ENCODE measurements around the gene MIGA2.
A peak's percentile ranks its signal among the peaks of the same experiment; 100 is the strongest.
"Not testable (repeated sequence)": the region's sequence is repeated elsewhere in the genome, so short reads cannot be mapped to it uniquely, and the experiment has no call there.

Gene MIGA2

DNA sequence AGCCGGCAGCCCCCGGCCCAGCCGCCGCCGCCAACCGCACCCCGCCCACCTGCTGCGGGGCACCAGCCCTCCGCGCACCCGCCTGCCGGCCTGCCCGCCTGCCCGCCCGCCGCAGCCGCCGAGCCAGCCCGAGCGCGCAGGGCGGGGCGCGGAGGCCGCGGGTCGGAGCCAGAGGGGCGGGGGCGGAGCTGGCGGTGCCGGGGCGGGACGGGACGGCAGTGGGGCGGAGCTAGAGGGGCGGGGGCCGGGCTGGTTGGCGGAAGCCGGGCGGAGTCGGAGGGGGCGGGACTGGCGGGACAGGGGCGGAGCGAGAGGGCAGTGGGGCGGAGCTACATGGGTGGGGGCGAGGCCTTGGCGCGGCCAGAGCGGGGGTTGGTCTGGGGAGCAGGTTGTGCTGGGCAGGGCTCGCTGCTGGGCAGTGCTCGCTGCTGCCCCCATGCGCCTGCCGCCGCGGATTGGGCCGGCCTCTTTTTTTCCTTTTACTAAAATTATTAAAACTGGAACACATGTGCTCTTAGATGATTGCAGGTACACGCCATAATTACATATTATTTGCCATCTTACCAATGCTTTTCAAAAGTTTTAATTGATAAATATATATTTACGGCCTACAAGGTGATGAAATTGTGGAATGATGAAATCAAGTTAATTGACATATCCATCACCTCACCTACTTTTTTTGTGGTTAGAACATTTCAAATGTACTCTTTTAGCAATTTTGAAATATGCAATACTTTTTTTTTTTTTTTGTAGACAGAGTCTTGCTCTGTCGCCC is 8.0 kb upstream of the MIGA2 start, which contains the start of gene SH3GLB2:
Gene SH3GLB2, minus strand, starts transcription at position 140 of the 775 bp plus-strand sequence. CDS start 177 bp downstream, outside the sequence.
- TF ChIP-seq, protein P1, sequence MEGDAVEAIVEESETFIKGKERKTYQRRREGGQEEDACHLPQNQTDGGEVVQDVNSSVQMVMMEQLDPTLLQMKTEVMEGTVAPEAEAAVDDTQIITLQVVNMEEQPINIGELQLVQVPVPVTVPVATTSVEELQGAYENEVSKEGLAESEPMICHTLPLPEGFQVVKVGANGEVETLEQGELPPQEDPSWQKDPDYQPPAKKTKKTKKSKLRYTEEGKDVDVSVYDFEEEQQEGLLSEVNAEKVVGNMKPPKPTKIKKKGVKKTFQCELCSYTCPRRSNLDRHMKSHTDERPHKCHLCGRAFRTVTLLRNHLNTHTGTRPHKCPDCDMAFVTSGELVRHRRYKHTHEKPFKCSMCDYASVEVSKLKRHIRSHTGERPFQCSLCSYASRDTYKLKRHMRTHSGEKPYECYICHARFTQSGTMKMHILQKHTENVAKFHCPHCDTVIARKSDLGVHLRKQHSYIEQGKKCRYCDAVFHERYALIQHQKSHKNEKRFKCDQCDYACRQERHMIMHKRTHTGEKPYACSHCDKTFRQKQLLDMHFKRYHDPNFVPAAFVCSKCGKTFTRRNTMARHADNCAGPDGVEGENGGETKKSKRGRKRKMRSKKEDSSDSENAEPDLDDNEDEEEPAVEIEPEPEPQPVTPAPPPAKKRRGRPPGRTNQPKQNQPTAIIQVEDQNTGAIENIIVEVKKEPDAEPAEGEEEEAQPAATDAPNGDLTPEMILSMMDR (conservative IDR thresholded peaks at IDR 0.05; ENCODE audit: low read length), result peak; percentile 74
- peak; percentile 93 for DNase-seq (ENCODE audit: low read depth)
- H3K4me3 ChIP-seq (ENCODE audit: low read length), result peak within 1 kb of the TSS; percentile 79

DNA sequence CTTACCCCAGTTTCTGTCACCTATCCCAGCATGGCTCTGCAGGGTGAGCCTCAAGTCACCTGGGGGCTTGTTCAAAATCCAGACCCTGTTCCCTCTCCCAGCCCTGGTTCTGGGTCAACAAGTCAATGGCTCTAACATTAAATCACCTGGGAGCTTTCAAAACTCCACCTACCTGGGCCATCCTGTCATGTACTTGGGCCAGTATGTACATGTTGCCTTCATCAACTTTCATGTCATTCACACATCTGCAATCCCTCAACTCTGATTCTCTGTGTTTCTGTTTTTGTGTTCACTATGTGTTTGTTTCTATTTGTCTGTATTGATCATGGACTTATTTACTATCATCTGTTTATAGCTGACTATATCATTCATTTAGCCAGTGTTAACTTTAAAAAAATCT is 6.2 kb upstream of the MIGA2 start:
- TF ChIP-seq, protein P1 (conservative IDR thresholded peaks at IDR 0.05; ENCODE audit: low read length), result no peak
- no peak for DNase-seq (ENCODE audit: low read depth)
- H3K4me3 ChIP-seq (ENCODE audit: low read length), result no peak overlapping the region

DNA sequence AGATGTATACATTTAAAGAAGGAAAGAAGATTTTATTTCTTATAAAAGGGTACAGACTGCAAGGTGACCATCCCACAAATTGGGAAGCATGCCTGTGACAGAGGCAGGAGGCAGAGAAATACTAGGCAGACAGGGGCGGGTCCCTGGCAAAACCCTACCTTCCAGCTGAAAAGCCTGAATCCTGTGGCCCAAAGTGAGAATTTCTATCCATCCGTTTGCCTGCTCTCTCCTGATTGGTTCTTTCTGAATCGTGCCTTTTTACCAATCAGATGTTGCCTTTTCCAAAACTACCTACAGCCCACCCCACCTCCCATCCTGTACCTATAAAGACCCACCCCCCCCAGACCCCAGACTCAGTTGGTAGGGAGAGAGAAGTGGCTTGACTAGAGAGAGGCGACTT is 4.9 kb upstream of the MIGA2 start:
- no peak for DNase-seq (ENCODE audit: low read depth)
- H3K4me3 ChIP-seq (ENCODE audit: low read length), result no peak overlapping the region
- TF ChIP-seq, protein P1 (conservative IDR thresholded peaks at IDR 0.05; ENCODE audit: low read length), result no peak

DNA sequence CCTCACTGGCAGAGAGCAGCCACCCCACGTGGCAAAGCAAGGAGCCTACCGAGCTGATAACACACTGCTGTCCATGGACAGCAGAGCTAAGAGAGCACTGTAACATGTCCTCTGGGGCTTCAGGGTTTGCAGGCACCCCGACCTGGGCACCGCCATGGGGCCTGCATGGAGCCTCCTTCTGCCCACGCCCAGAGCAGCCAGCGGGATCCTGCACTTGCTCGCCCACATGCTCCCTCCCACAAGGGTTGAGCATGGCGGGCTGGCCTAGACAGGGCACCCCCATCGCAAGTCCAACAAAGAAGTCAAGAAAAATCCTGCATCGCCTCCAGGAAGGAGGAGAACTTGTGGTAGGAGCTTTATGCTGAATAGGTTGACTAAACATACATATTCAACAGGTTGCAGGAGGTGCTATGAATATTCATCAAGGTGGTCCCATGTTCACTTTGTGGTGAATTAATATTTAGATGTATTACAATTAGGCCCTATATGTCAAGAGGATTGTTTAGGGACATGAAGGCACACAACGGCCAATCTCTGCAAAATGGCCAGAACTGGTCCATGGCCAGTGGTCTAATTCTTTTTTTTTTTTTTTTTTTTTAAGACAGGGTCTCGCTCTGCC is 3.8 kb upstream of the MIGA2 start:
- TF ChIP-seq, protein P1 (conservative IDR thresholded peaks at IDR 0.05; ENCODE audit: low read length), result no peak
- no peak overlapping the region for H3K4me3 ChIP-seq (ENCODE audit: low read length)
- DNase-seq (ENCODE audit: low read depth), result no peak

DNA sequence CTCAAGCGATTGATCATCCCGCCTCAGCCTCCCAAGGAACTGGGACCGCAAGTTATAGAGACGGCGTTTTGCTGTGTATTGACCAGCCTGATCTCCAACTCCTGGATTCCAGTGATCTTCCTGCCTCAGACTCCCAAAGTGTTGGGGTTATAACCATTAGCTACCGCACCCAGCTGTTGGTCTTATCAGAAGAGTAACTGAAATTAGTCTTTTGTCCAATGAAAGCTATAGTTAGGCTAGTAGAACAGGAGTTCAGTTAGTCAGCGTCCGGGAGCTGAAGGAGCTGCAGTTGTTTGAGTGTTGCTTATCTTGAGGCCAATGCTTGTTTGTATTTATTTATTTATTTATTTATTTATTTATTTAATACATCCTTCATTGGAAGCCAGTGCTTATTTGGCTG is 3.2 kb upstream of the MIGA2 start:
- H3K4me3 ChIP-seq (ENCODE audit: low read length), result no peak overlapping the region
- no peak for DNase-seq (ENCODE audit: low read depth)
- TF ChIP-seq, protein P1 (conservative IDR thresholded peaks at IDR 0.05; ENCODE audit: low read length), result no peak

DNA sequence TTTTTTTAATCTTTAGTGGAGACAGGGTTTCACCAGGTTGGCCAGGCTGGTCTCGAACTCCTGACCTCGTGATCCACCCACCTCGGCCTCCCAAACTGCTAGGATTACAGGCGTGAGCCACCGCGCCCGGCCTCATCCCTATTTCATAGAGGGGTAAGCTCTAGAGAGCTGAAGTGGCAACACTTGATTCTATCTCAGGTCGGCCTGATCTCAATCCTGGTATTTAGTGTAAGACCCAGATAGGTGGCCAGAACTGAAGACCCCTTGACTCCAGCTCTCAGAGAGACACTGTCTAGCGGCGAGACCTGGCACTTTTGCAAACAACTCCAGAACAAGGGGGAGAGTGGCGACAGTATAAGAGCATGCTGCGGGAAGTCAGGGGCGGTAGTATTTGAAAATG is 588 bp upstream of the MIGA2 start:
- DNase-seq (ENCODE audit: low read depth), result not testable (repeated sequence)
- TF ChIP-seq, protein P1 (conservative IDR thresholded peaks at IDR 0.05; ENCODE audit: low read length), result 0 out of 2 replicates have a peak, but pooled peaks have one; percentile 6
- peak overlapping the region; percentile 55 for H3K4me3 ChIP-seq (ENCODE audit: low read length)

Measured in AG10803 (cell line).